H54 (cell line): ENCODE measurements around the gene PCDHA9.
"Not testable (repeated sequence)": the region's sequence is repeated elsewhere in the genome, so short reads cannot be mapped to it uniquely, and the experiment has no call there.

Source experiments
- DNase-seq: peaks from one replicate; pipeline ENCODE4 v3.0.0; 2011; ENCODE audit warnings: low spot score, mixed read lengths; ENCODE audit not compliant: insufficient read length
- FAIRE-seq: peaks from 3 replicates; lab custom pipeline; 2011; peaks lifted over from hg19 to GRCh38; lab: Jason Lieb, UNC
- POLR2A ChIP-seq: IDR thresholded peaks from 2 replicates; pipeline ENCODE4 v1.6.1; 2011; ENCODE audit warnings: low read depth, mild to moderate bottlenecking, low read length

PCDHA9 gene, protein sequence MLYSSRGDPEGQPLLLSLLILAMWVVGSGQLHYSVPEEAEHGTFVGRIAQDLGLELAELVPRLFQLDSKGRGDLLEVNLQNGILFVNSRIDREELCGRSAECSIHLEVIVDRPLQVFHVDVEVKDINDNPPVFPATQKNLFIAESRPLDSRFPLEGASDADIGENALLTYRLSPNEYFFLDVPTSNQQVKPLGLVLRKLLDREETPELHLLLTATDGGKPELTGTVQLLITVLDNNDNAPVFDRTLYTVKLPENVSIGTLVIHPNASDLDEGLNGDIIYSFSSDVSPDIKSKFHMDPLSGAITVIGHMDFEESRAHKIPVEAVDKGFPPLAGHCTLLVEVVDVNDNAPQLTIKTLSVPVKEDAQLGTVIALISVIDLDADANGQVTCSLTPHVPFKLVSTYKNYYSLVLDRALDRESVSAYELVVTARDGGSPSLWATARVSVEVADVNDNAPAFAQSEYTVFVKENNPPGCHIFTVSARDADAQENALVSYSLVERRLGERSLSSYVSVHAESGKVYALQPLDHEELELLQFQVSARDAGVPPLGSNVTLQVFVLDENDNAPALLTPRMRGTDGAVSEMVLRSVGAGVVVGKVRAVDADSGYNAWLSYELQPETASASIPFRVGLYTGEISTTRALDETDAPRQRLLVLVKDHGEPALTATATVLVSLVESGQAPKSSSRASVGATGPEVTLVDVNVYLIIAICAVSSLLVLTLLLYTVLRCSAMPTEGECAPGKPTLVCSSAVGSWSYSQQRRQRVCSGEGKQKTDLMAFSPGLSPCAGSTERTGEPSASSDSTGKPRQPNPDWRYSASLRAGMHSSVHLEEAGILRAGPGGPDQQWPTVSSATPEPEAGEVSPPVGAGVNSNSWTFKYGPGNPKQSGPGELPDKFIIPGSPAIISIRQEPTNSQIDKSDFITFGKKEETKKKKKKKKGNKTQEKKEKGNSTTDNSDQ

GRCh38 chr5:140848139-140849102, at the start of gene PCDHA9:
Gene PCDHA9 (plus strand): TSS chr5:140848382. CDS start chr5:140848496, 114 bp downstream.
- not testable (repeated sequence) for FAIRE-seq, DNase-seq

GRCh38 chr5:140800816-140801493, 47.2 kb upstream of the PCDHA9 start, which contains the start of gene PCDHA3:
Gene PCDHA3 (plus strand): TSS chr5:140801057.
- no peak for FAIRE-seq

GRCh38 chr5:140801494-140801841, 46.7 kb upstream of the PCDHA9 start:
- DNase-seq (no peak), FAIRE-seq (no peak)
- TF ChIP-seq POLR2A, result no peak

More at GRCh38 chr5:140800816-140801493, 47.2 kb upstream of the PCDHA9 start, which contains the start of gene PCDHA3:
- DNase-seq, result no peak
- no peak for TF ChIP-seq POLR2A

DNA sequence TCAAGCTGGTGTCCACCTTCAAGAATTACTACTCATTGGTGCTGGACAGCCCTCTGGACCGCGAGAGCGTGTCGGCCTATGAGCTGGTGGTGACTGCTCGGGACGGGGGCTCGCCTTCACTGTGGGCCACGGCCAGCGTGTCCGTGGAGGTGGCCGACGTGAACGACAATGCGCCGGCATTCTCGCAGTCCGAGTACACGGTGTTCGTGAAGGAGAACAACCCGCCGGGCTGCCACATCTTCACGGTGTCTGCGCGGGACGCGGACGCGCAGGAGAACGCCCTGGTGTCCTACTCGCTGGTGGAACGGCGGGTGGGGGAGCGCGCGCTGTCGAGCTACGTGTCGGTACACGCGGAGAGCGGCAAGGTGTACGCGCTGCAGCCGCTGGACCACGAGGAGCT, 45.8 kb upstream of the PCDHA9 start:
- DNase-seq, FAIRE-seq: not testable (repeated sequence)

DNA sequence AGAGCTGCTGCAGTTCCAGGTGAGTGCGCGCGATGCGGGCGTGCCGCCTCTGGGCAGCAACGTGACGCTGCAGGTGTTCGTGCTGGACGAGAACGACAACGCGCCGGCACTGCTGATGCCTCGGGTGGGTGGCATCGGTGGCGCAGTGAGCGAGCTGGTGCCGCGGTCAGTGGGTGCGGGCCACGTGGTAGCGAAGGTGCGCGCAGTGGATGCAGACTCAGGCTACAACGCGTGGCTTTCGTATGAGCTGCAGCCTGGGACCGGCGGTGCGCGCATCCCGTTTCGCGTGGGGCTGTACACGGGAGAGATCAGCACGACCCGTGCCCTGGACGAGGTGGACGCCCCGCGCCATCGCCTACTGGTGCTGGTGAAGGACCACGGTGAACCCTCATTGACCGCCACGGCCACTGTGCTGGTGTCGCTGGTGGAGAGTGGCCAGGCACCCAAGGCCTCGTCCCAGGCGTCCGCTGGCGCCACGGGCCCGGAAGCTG, 45.4 kb upstream of the PCDHA9 start:
- DNase-seq, result no peak
- FAIRE-seq, result no peak
- TF ChIP-seq POLR2A, result no peak

GRCh38 chr5:140806834-140807775, 41.1 kb upstream of the PCDHA9 start, which contains the start of gene PCDHA4:
Gene PCDHA4 (plus strand): TSS chr5:140807068.
- no peak for TF ChIP-seq POLR2A
- no peak for DNase-seq
- FAIRE-seq, result peak; percentile 71

DNA sequence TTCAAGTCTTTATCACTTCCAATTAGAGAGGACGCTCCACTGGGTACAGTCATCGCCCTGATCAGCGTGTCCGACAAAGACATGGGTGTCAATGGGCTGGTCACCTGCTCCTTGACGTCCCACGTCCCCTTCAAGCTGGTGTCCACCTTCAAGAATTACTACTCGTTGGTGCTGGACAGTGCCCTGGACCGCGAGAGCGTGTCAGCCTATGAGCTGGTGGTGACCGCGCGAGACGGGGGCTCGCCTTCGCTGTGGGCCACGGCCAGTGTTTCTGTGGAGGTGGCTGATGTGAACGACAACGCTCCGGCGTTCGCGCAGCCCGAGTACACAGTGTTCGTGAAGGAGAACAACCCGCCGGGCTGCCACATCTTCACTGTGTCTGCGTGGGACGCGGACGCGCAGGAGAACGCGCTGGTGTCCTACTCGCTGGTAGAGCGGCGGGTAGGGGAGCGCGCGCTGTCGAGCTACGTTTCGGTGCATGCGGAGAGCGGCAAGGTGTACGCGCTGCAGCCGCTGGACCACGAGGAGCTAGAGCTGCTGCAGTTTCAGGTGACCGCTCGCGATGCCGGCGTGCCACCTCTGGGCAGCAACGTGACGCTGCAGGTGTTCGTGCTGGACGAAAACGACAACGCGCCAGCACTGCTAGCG, 39.8 kb upstream of the PCDHA9 start:
- DNase-seq, FAIRE-seq: not testable (repeated sequence)

DNA sequence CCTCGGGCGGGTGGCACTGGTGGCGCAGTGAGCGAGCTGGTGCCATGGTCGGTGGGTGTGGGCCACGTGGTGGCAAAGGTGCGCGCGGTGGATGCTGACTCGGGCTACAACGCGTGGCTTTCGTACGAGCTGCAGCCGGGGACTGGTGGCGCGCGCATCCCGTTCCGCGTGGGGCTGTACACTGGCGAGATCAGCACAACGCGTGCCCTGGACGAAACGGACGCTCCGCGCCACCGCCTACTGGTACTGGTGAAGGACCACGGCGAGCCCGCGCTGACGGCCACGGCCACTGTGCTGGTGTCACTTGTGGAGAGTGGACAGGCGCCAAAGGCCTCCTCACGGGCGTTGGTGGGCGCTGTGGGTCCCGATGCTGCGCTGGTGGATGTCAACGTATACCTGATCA, 39.3 kb upstream of the PCDHA9 start:
- no peak for TF ChIP-seq POLR2A
- FAIRE-seq (no peak), DNase-seq (no peak)

- no peak for TF ChIP-seq POLR2A
- no peak for DNase-seq
- FAIRE-seq, result no peak
Measured at GRCh38 chr5:140821375-140822280, 26.6 kb upstream of the PCDHA9 start, which contains the start of gene PCDHA5. Gene PCDHA5 (plus strand): TSS chr5:140821613.

GRCh38 chr5:140822281-140822629, 25.9 kb upstream of the PCDHA9 start:
- FAIRE-seq (no peak), DNase-seq (no peak)
- TF ChIP-seq POLR2A, result no peak

DNA sequence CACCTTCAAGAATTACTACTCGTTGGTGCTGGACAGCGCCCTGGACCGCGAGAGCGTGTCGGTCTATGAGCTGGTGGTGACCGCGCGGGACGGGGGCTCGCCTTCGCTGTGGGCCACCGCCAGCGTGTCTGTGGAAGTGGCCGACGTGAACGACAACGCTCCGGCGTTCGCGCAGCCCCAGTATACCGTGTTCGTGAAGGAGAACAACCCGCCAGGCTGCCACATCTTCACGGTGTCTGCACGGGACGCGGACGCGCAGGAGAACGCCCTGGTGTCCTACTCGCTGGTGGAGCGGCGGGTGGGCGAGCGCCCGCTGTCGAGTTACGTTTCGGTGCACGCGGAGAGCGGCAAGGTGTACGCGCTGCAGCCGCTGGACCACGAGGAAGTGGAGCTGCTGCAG, 25.2 kb upstream of the PCDHA9 start:
- not testable (repeated sequence) for DNase-seq

More for the DNA sequence above, 25.2 kb upstream of the PCDHA9 start:
- not testable (repeated sequence) for FAIRE-seq
